Posterior cingulate gyrus (tissue), 11 donors: Measurements from ENCODE around the gene PRKAA1.
A peak's percentile ranks its signal among the peaks of the same experiment; 100 is the strongest.
"Not testable (repeated sequence)": the region's sequence is repeated elsewhere in the genome, so short reads cannot be mapped to it uniquely, and the experiment has no call there.

Experiments
- DNase-seq, 10 donors: peaks; one replicate each; pipeline versions ENCODE4 v3.0.0 to v3.0.0-alpha.2; 2020 to 2021; ENCODE audit warnings: mixed read lengths in 3 of 10
- intact Hi-C: fragments of 100-400 bp; cut with DNase I; formaldehyde crosslinking; loops from one replicate; pipeline ENCODE4 v1.15.1; 2023

Gene PRKAA1

DNA sequence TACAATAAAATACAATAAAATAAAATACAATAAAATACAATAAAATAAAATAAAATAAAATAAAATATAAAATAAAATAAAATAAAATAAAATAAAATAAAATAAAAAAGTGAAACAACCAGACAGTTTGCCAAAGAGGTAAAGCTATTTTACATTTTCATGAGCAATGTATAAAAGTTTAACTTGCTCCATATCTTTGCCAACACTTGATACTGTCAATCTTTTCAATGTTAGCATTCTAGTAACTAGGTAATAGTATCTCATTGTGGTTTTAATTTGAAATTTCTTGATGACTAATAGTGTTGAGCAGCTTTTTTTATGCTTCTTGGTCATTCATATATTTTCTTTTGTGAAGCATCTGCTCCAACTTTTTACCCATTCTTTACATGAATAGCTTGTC lies 59.7 kb downstream of the PRKAA1 start:
- intact Hi-C loops = loop anchor here (5.0 kb wide), 2 partner anchors 791 to 1156 kb away; no protein-coding TSS in a partner anchor
- no peak for DNase-seq

DNA sequence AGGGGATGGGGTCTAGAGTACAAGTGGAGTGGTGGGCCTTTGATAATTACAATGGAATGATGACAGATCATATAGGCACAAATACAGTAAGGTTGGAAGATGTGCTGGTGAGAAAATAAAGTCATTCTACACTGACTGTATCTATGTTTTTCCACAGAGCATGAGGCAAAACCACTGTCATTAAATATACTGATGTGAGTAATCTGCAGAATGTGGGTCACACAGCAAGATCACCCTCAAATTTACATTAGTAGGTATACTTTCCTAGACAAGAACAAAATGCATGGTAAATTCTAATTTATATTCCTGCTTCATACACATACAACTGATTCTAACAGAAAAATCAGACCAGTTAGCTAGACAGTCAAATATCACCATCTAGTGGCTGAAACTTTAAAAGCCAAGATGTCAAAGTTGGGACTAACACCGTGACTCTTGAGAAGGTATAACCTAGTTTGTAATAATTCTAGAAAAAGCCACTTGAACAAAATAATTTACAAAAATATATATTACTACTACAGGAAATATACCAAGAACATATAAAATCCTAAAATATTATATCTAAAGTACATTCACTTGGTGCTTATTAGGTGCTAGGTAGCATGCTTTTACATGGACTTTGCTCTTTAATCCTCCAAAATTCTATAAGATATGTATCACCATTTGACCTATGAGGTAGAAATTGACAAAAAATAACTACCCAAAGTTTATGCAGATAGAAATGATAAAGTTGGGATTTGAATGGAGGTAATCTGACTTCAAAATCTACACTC lies 61.9 kb downstream of the PRKAA1 start:
- DNase-seq = no peak
- intact Hi-C loops = loop anchor here (5.0 kb wide), 2 partner anchors 789 to 1154 kb away; no protein-coding TSS in a partner anchor

DNA sequence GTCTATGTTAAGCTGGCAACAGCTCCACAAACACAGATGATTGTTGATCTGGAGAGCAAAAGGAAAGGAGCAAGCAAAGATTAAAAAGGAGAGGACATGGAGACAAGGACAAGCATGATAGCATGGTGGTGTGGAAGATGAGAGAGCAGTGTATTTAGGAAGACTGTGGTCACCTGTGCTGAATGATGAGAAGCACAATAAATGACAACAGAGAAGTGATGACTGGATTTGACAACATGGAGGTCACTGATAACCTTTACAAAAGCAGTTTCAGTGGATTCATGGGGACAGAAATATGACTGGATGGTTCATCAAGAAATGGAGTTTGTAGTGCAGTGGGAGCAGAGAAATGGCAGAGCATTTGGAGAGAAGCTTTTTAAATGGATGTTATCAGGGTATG lies 62.6 kb downstream of the PRKAA1 start:
- no peak for DNase-seq
- intact Hi-C loops = loop anchor here (5.0 kb wide), 2 partner anchors 788 to 1153 kb away; no protein-coding TSS in a partner anchor

DNA sequence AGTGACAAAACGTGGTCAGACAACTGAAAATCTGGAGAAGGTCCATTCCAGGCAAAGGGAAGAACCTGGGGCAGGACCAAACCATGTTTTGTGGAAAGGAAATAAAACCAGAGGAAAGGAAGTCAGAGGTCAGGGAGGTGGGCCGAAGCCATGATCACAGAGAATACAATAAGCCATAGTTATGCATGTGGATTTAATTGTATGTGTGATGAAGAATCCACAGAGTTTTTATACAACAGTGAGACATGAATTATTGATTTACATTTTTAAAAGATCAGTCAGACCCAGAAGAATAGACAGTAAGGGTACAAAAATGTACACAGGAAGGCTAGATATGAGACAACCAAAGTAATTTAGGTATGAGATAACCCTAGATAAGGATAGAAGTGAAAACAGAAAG lies 63.2 kb downstream of the PRKAA1 start:
- intact Hi-C loops = loop anchor here (5.0 kb wide), 2 partner anchors 788 to 1153 kb away; no protein-coding TSS in a partner anchor

DNA sequence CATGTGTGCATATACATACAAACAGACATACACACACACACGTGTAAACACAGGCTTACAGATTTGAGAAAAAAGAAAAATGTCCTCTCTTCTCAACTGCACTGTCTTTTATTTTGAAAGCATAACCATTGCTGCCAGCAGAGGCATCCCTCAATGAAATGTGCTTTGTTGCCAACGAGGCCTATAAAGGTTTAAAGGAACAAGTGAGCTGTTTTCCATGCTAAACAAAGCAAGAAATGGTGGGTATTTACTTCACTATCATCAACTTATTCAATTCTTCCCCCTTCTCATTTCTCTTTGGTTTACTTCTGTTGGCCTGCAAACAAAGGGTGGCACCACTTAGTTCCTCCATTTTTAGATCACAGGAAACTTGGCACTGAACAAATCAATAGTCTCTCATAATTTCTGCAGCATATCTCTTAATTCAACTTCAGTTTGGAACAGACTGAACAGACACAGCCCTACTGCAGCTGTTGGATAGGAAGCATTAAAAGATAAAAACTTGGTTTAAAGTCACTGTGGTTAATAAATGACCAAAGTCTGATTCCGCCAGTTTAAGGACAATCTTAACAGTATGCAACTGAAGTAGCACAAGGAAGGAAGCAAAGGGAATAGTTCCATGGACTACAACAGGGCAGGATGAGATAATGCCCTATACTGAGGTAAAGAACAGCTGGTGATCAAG lies 64.2 kb downstream of the PRKAA1 start:
- DNase-seq = no peak
- intact Hi-C loops = no loop called here

More for the DNA sequence above, 63.2 kb downstream of the PRKAA1 start:
- DNase-seq = no peak

DNA sequence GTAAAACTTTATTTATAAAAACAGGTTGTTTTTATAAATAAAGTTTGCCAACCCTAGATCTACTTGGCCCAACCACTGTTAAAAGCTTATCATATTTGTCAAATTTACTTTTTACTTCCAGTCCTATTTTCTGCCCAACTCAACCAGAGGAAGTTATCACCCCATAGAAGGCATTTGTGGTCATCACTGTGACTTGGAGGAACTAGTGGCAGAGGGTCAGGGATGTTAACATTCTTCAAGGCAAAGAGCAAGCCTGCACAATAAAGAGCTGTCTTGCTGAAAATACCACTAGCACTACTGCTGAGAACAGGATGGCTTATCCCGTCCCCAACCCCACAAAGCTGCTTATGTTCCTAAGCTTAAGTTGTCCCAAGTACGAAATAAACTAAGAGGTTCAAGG lies 64.7 kb downstream of the PRKAA1 start:
- DNase-seq = no peak
- intact Hi-C loops = no loop called here

DNA sequence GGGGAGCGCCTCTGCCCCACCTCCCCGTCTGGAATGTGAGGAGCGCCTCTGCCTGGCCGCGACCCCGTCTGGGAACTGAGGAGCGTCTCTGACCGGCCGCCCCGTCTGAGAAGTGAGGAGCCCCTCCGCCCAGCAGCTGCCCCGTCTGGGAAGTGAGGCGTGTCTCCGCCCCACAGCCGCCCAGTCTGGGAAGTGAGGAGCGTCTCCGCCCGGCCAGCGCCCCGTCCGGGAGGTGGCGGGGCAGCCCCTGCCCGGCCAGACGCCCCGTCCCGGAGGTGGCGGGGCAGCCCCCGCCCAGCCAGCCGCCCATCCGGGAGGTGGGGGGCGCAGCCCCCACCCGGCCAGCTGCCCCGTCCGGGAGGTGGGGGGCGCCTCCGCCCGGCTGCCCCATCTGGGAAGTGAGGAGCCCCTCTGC lies 75.7 kb downstream of the PRKAA1 start:
- intact Hi-C loops = not testable (repeated sequence)
- DNase-seq = peak in 1 of 10 donors; percentile 83

DNA sequence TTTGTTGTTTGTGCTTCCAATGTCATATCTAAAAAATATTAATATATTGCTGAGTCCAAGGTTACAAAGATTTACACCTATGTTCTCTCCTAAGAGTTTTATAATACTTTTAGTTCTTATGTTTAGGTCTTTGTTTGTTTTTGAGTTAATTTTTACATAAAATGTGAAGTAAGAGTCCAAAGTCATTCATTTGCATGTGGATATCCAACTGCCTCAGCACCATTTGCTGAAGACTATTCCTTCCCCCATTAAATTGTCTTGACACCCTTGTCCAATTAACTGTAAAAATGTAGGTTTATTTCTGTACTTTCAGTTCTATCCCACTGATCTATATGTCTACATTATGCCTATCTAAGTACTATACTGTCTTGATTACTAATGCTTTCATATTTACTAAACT lies 78.1 kb downstream of the PRKAA1 start:
- DNase-seq = no peak
- intact Hi-C loops = no loop called here

DNA sequence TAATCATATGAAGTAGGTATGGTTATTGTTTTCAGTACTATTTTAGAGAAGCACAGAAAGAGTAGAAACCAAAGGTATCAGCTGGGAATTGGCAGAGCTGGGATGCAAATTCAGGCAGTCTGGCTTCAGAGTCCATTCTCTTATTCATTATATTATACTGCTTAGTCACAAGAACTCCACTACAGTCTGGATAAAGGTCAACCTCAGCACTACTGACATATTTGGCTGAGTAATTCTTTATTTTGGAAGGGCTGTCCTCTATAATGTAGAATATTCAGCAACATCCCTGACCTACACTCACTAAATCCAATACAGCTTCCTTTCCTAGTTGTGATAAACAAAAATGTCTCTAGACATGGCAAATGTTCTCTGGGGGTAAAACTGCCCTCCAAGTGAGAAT lies 80.9 kb downstream of the PRKAA1 start:
- no peak for DNase-seq
- intact Hi-C loops = no loop called here

DNA sequence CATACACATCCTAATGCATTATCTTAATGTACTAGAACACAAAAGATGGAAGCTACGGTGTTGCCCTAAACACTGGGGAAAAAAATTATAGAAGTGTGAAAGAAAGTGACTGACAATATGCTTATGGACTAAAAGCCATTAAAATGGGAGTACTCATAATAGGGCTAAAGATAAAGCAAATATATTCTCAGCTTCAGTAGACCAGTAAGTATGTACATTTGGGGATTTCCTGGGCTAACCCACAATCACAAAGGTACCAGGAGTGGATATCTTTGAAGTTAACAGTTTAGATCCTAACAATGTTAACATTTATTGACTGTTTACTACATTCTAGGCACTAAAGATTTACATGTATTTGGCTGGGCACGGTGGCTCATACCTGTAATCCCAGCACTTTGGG lies 81.6 kb downstream of the PRKAA1 start:
- intact Hi-C loops = no loop called here
- no peak for DNase-seq

DNA sequence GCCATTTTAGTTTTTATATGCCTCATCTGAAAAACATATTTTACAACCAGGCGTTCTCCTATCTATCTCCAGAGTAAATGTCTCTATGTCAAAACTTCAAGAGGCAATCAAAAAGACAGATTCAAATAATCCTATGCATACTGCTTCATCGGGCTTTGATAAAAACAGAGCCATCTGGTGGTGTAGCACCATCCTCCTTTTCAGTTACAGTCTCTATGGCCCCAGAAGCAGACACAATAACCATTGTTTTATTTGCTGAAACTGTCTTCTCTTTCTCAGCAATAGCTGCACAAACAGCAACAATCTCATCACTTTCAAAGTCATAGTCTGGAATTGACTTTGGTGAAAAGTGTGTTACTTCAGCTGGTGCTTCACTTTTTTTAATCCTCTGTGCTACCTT lies 82.2 kb downstream of the PRKAA1 start:
- intact Hi-C loops = no loop called here
- DNase-seq = peak in 1 of 10 donors; percentile 12

DNA sequence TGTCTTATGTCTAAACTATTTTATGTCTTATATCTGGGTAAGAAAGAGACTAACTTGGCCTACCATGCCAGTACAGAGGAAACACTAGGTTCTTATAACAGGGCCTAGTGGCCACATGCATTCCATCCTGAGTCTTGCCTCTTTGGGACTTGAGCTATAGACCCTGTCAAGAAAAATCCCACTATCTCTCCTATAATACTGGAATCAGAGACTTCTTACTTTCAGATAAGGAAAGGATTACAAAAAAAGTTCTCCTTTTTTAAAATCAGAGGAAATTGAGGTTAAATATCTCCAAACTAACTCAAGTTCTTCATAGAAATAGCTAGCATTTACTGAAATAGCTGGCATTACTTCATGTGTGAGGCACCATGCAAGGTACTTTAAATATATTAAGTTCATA lies 84.2 kb downstream of the PRKAA1 start:
- DNase-seq = no peak
- intact Hi-C loops = no loop called here

DNA sequence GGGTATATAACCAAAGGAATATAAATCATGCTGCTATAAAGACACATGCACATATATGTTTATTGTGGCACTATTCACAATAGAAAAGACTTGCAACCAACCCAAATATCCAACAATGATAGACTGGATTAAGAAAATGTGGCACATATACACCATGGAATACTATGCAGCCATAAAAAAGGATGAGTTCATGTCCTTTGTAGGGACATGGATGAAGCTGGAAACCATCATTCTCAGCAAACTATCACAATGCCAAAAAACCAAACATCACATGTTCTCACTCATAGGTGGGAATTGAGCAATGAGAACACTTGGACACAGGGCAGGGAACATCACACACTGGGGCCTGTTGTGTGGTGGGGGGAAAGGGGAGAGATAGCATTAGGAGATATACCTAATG lies 87.6 kb downstream of the PRKAA1 start:
- intact Hi-C loops, DNase-seq: not testable (repeated sequence)
